Sciatic nerve (tissue), 2 donors: ENCODE measurements around the gene ADCY9. TPM values are rescaled to one million over a fixed set of nuclear protein-coding genes. Genes with fewer than 3 reads are reported as not detected.
"Not testable (repeated sequence)": the region's sequence is repeated elsewhere in the genome, so short reads cannot be mapped to it uniquely, and the experiment has no call there.

Experiments used
- ATAC-seq: fragments of 200-7000 bp; cut with Tn5 transposase; one replicate; pipeline ENCODE4 v1.9.1; 2020; ENCODE audit warnings: mild to moderate bottlenecking, moderate library complexity
- DNase-seq: peaks from one replicate; pipeline ENCODE4 v3.0.0-alpha.2; 2020; ENCODE audit warnings: low spot score
- intact Hi-C: fragments of 100-400 bp; cut with DNase I; formaldehyde crosslinking; loops from one replicate; pipeline ENCODE4 v1.14.2; 2022
- total RNA-seq: library from RNA; stranded (reverse); fragmentation: NEBNext Ultra II Directional; extraction: Animal tissue kit (Norgen Biotek cat#: 25700); gene quantifications from one replicate; pipeline ENCODE4 v1.2.1, GENCODE V29; 2021
- donor health status: DM: no; HTN: no; CAD: no.
- donor health status: DM: no; HTN: no; CAD: no.

Gene ADCY9
- total RNA-seq, 1 donor from 2014 or later: 25.9 TPM

DNA sequence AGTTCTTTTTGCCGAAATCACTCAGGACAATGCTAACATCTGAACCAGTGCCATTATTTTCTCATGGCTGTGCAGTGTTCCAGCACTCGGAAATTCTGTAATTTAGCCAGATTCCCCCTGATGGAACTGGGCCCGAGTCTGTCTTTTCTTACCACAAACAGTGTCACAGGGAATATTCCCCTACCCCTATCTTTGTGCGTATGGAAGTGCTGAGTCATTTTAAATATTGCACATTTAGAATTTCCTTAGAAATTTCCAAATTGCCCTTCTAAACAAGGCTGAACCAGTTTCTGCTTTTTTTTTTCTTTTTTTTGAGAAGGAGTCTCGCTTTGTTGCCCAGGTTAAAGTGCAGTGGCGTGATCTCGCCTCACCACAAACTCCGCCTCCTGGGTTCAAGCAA lies 147.7 kb downstream of the ADCY9 start:
- intact Hi-C loops: no loop called here
- DNase-seq (no peak), ATAC-seq (no peak)

DNA sequence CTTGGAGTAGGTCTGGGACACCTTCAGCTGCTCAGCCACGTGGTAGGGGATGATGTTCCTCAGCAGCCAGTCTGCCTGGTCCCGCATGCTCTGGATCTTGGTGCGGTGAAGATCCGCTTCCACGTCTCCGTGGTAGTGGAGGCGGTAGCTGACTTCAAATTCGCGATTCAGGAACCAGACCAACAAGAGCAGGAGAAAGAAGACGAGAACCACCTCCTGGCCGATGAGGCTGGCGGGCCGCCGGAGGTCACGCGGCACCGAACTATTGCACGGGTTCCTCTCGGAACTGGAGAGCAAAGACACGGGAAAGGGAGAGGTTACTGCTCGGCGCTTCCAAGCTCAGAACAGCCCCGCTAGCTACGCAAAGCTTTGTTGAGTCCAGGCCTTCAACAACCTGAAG lies 149.6 kb downstream of the ADCY9 start:
- ATAC-seq (no peak), DNase-seq (no peak)
- intact Hi-C loops: no loop called here

DNA sequence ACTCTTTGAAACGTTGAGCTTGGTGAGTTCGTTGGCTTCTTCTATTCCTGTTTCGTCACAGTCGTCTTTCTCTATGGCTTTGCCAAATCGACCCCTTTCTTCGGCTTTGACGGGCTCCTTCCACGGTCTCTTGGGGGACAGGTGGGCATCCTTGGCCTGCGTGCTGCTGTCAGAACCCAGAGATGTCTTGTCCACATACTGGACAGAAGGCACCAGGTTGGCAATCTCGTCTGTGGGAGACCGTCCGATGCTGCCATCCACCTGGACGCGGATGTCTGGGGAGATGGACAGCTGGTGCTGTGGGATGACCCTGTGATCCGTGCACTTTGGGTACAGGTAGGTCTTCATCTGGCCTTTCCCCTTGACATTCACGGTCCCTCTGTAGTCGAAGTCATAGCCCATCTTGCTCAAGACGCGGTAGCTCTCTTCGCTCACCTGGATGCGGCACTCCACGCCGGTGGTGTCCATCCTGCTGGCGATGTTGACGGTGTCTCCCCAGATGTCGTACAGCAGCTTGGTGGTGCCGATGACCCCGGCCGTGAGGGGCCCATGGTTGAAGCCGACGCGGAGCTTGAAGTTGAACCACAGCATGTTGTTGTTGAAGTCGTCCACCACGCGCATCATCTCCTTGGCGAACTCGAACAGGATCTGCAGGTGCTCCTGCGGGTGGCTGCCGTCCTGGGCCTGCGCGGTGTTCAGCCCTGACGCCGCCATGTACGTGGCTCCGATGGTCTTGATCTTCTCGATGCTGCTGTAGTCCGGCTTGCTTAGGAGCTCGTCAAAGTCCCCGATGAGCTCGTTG lies 150.3 kb downstream of the ADCY9 start:
- DNase-seq (no peak), ATAC-seq (no peak)
- intact Hi-C loops: no loop called here

DNA sequence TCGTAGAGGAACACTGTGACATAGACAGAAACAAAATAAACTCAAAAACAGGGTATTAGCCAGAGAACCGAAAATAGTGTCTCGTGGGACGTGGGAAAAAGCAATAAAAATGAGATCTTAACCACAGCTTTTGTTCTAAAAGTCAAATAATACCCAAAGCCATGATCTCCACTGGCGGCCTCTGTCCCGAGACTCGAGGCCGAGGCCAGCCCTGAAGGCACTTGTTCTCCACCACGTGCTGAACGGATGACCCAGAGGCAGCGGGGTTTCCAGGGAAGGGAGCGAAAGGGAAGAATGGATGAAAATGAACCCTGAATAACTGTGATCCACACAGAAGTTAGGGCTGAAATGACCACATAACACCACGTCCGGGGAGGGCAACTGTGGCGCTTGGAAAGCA lies 150.9 kb downstream of the ADCY9 start:
- intact Hi-C loops: no loop called here
- ATAC-seq: no peak
- DNase-seq: no peak

DNA sequence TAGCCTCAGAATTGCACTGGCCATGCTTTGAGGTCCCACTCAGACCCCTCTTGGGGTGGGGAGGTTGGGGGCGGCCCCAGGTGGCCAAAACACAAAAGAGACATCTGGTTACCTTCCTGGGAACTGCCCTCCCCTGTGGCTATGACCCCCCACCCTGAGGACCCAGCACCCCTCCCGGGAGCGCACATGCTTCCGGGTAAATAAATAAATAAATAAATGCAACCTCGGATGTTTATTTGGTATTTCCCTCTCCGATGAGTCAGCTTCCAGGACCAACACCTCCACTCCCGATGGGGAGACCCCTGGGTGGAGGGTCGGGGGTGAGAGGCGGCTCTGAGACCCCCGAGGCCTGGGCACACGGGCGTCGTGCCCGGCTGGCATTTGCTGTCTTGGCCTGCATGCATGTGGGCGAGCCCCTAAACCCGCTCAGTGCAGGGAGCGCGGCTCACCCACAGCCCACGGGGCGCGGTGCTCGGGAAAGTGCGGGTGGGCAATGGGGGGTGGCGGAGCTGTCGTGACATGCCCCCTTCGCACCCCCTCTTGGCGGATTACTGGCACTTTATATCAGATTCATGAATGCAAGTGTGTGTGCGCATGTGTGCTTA lies 151.5 kb downstream of the ADCY9 start:
- intact Hi-C loops: no loop called here
- DNase-seq (no peak), ATAC-seq (no peak)

DNA sequence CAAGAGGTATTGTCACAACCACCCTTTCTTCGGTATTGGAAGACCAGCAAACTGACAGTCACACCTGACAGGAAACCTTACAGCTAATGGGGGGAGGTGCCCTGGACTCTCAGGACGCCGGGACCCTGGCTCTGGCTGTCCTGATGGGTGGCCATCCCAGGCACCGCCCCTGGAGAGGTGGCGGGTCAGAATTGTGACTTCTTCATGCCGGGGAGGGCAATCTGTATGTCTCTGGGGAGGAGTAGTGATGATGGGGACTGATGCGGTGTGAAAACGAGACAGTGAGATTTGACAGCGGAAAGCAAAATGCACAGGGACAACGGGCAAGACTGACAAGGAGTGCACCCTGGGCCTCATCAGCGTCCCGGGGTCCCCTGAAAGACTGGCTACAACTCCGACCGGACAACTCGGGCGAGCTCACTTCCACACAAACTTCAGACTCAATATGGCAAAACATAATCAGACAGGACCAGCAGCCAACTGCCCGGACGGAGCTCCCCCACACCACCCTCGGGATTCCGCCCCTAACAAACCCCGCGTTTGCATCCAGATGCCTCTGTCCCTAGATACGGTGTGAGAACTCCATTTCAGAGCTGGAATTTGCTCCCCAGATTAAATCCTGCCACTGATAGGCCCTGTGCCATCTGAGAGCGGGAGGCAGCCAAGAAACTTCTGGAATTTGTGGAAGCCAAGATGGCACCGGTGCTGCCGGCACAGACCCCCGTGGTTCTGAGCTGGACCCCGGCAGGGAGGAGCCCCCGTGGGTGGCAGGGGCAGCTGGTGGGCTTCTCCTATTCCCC lies 152.2 kb downstream of the ADCY9 start:
- no peak for ATAC-seq
- intact Hi-C loops: no loop called here
- DNase-seq: no peak

DNA sequence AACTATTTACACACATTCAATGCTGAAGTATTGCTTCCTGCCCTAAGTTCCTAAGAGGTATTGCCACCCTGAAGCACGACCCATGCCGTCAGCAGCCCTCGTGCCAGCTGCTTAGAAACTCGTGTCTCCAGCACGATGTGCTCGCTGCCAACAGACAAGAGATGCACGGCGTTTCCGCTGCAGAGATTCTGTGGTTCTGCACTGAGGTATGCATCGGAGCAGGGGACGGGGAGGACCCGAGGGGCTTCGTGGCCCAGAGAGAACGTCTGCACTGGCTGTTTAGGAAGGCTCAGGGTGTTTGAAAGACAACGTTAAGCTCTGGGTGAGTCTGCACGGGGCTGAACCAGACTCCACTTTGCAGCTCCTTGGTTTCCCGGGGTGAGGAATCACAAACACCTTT lies 153.0 kb downstream of the ADCY9 start:
- DNase-seq (no peak), ATAC-seq (no peak)
- intact Hi-C loops: no loop called here

DNA sequence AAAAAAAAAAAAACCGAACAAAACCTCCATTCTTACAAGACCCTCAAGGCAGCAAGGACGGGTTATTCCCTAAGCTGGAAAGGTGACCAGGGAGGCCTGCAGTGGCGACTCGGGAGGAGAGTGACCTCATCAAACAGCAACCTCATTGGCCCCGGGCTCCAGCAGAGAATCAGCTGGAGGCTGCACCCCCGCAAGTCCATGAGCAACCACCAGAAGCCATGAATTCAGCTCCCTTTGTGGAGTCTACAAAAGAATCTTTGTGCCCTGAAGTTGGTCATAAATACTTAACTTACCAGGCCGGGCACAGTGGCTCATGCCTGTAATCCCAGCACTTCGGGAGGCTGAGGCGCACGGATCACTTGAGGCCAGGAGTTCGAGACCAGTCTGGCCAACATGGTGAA lies 154.8 kb downstream of the ADCY9 start:
- DNase-seq: no peak
- peak; percentile 54 for ATAC-seq
- intact Hi-C loops: no loop called here

DNA sequence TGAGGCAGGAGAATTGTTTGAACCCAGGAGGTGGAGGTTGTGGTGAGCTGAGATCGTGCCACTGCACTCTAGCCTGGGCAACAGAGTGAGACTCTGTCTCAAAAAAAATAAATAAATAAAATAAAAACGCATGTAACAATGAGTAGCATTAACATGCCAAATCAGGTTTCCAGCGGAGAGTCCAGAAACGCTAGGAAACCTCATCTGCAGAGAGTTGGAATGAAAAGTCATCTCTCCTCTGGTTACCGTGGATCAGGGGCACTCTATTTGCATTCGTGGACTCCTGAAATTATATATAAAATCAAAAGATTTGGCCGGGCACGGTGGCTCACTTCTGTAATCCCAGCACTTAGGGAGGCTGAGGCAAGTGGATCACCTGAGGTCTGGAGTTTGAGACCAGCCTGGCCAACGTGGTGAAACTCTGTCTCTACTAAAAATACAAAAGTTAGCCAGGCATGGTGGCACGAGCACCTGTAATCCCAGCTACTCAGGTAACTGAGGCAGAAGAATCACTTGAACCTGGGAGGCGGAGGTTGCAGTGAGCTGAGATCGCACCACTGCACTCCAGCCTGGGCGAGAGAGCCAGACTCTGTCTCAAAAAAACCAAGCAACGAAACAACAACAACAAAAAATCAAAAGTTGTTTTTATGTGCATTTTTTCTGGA lies 156.2 kb downstream of the ADCY9 start:
- ATAC-seq: peak; percentile 8
- intact Hi-C loops, DNase-seq: not testable (repeated sequence)

DNA sequence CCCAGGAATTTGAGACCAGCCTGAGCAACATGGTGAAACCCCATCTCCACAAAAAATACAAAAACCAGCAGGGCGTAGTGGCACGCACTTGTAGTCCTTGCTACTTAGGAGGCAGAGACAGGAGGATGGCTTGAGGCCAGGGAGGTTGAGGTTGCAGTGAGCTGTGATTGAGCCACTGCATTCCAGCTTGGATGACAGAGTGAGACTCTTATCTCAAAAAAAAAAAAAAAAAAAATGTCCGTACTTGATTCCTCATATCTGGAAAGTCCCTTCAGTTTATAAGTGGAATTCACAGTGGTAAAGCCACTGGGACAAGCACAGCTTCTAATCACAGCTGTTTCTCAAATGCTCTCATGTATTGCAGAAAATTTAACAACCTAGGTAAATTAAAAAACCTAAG lies 157.1 kb downstream of the ADCY9 start:
- intact Hi-C loops: no loop called here
- DNase-seq (no peak), ATAC-seq (no peak)

DNA sequence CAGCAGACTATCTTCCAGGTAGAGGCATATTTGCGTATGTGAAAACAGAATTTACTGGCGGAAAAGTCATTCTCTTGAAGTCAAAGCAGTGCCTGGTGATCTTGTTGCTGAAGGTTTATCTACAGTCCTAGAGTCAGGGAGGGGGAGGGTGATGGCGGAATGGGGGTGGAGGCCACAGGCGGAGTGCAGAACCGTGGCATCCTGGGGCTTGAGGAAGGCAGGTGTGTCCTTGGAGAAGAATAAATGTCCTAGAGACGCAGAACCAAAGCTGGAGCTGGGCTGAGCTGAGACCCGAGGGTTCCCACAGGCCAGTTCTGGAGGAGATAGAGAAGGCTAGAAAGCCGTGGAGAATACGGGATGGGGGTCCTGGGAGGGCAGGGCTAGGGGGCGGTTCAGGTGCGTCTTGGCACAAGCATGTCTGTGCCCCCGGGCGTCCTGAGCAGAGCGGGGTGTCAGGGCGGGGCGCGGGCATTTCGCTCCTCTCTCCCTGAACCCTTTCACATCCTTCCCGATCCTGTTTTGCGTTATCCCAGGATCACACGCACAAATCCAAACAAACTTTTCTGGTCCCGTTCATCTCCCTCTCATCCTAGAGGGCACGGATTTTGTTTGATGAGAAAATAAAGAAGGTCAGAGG lies 158.8 kb downstream of the ADCY9 start:
- DNase-seq (no peak), ATAC-seq (no peak)
- intact Hi-C loops: no loop called here

DNA sequence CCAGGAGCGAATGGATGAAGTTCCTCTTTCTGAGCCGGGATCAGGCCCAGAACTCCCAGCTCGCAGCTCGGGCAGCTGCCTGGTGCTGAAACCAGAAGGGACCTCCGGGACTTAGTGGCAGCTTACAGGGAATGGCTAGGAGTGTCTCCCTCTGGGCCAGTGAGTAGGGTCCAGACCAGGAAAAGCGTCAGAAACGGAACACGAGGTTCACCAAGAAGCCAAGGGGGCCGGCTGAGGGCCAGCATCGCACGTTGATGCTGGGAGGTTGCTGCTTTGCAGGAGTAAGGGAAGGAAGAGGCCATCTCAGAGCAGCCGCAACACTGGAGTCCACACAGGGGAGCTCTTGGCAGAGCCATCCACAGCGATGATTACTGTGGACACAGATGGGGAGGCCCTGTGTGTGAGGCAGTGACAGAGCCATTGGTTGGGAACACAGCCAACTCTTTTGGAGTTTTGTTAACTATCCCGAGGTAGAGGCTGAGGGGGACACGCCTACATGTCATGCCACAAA lies 161.8 kb downstream of the ADCY9 start:
- peak; percentile 75 for DNase-seq
- intact Hi-C loops: no loop called here
- peak; percentile 55 for ATAC-seq

DNA sequence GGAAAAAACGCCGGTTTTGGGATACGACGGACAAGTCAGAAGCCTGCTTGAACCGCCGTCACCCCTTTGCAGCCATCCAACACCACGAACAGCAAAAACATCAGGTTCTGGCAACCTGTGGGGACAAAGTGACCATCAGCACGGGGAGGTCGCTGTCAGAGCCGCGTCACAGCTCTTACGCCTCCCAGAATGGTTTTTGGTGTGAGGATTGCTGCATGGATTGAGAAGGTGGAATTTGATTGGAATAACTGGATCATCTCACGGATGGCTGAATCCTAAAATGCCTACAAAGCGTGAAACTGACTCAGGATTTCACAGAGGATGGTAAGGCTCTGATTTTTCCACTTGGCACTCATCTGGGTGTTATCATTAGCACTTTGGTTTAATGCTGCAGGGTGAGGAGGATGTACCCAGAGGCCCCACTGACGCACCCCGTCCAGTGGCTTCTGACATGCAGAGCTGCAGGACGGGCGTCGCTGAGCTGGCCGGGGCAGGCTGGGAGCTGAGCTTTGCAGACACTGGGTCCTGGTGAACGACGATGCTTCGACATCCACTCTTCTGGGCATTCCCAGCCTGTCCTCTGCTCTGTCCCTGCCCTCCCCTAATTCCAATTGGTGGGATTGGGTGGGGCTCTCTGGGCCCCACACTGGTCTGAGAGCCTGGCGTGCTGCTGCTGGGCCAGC lies 162.4 kb downstream of the ADCY9 start:
- peak; percentile 48 for DNase-seq
- intact Hi-C loops: no loop called here
- ATAC-seq: no peak

DNA sequence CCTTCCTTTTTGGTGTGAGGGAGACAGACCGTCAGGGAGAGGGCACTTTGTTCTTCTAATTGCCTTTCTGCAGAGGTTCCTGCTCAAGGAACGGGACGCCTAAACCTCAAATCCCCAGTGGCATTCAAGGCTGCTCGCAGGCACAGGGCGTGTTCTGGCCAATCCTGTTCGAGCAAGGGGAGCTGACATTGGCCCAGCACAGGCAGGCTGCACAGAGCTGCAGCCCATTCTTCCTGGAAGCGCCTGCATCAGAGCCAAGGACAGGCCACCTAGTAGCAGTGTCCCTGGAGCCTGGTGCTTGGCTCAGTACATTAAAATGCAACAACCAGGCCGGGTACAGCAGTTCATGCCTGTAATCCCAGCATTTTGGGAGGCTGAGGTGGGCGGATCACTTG lies 163.5 kb downstream of the ADCY9 start:
- intact Hi-C loops: no loop called here
- DNase-seq (peak; percentile 88), ATAC-seq (peak; percentile 93)

DNA sequence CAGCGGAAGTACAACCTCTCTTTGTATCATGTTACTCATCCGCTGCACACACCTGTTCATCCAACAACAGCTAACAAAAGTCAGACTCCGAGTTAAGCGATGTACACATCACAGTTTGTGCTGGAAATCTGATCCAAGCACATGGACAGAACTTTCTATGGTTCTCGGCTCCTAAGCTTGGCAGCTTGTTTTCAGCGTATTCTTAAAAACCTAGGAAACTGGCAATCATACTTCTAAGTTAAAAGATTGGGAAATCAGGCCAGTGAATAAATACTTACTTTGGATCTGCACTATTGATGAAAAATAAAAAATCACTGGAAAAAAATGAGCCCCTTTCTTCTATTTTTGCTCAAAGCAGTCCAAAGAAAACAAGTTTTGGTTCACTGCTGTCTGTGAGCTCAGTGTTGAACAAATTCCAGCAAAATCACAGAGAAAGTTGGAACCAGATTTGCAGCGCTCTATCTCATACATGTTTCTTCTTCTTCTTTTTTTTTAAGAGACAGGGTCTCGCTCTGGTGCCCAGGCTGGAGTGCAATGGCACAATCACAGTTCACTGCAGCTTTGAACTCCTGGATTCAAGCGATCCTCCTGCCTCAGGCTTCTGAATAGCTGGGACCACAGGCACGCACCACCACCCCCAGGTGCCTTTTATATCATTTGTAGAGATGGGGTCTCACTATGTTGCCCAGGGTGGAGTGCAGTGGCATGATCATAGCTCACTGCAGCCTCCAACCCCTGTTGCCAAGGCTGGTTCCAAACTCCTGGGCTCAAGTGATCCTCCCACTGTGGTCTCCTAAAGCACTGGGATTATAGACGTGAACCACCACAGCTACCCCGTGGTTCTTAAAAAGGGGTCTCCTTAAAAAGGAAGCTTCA lies 164.1 kb downstream of the ADCY9 start:
- intact Hi-C loops: no loop called here
- DNase-seq (peak; percentile 36), ATAC-seq (peak; percentile 64)

DNA sequence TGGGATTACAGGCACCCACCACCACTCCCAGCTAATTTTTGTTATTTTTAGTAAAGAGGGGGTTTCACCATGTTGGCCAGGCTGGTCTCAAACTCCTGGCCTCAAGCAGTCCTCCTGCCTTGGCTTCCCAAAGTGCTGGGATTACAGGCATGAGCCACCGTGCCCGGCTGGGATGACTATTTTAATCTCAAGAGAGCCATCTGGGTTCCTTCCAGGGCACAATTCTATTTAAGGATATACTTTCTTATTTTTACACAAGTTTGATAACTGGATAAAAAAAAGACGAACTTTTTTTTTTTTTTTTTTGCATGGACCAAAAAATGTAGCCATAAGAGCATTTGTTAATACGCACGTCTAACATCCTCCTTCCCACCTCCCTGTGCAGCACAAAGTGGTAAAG lies 164.9 kb downstream of the ADCY9 start:
- ATAC-seq: not testable (repeated sequence)
- peak; percentile 44 for DNase-seq

More for the DNA sequence above, 164.9 kb downstream of the ADCY9 start:
- intact Hi-C loops: not testable (repeated sequence)
